Hematopoietic multipotent progenitor cell (in vitro differentiated cells): ENCODE measurements around the gene GABRB2. TPM values are rescaled to one million over a fixed set of nuclear protein-coding genes. Genes with fewer than 3 reads are reported as not detected.

Source experiments
- DNase-seq, 3 donors: peaks; one replicate each; pipeline ENCODE4 v3.0.0-alpha.2; 2011 to 2015; ENCODE audit warnings: low read depth in 2 of 3, low spot score in 2 of 3
- total RNA-seq: library from RNA; depleted of rRNA; stranded (reverse); fragments of >200 nt; gene quantifications from one replicate; pipeline ENCODE4 v1.2.3, GENCODE V29; 2012

The GABRB2 gene
- total RNA-seq, 1 donor: under 0.01 TPM

GRCh38 chr5:161391724-161392123 lies 154.8 kb downstream of the GABRB2 start:
- no peak for DNase-seq

GRCh38 chr5:161391016-161391415 lies 155.5 kb downstream of the GABRB2 start:
- no peak for DNase-seq

- DNase-seq: no peak
Measured at GRCh38 chr5:161387121-161387520, 159.4 kb downstream of the GABRB2 start.

- DNase-seq: no peak
Measured at GRCh38 chr5:161385027-161385426, 161.5 kb downstream of the GABRB2 start.

GRCh38 chr5:161382685-161383084 lies 163.8 kb downstream of the GABRB2 start:
- DNase-seq: no peak

- DNase-seq: no peak
Measured at GRCh38 chr5:161380486-161380885, 166.0 kb downstream of the GABRB2 start.

- no peak for DNase-seq
Measured at GRCh38 chr5:161378701-161379100, 167.8 kb downstream of the GABRB2 start.

- no peak for DNase-seq
Measured at GRCh38 chr5:161376034-161376433, 170.5 kb downstream of the GABRB2 start.

- no peak for DNase-seq
Measured at GRCh38 chr5:161373345-161373707, 173.2 kb downstream of the GABRB2 start.

GRCh38 chr5:161372682-161373344 lies 173.7 kb downstream of the GABRB2 start:
- no peak for DNase-seq

GRCh38 chr5:161369022-161369421 lies 177.5 kb downstream of the GABRB2 start:
- no peak for DNase-seq

GRCh38 chr5:161358446-161358845 lies 188.1 kb downstream of the GABRB2 start:
- no peak for DNase-seq

- DNase-seq: no peak
Measured at GRCh38 chr5:161344234-161344633, 202.3 kb downstream of the GABRB2 start.

GRCh38 chr5:161342886-161343285 lies 203.6 kb downstream of the GABRB2 start:
- no peak for DNase-seq

GRCh38 chr5:161340012-161340411 lies 206.5 kb downstream of the GABRB2 start:
- DNase-seq: no peak

GRCh38 chr5:161333194-161333880 lies 213.2 kb downstream of the GABRB2 start:
- DNase-seq: no peak

GRCh38 chr5:161332343-161332742 lies 214.2 kb downstream of the GABRB2 start:
- DNase-seq: no peak

- no peak for DNase-seq
Measured at GRCh38 chr5:161314033-161314432, 232.5 kb downstream of the GABRB2 start.

- no peak for DNase-seq
Measured at GRCh38 chr5:161312882-161313281, 233.6 kb downstream of the GABRB2 start.

GRCh38 chr5:161311965-161312364 lies 234.6 kb downstream of the GABRB2 start:
- no peak for DNase-seq

- no peak for DNase-seq
Measured at GRCh38 chr5:161311146-161311708, 235.3 kb downstream of the GABRB2 start.

- DNase-seq: no peak
Measured at GRCh38 chr5:161306351-161306995, 240.1 kb downstream of the GABRB2 start.
